Stimulated activated naive CD4-positive, alpha-beta T cell treated with Interleukin-2 at 50 U/mL for 16 hours (primary cell): ENCODE data around the gene SPATA2L.
"Not testable (repeated sequence)": the region's sequence is repeated elsewhere in the genome, so short reads cannot be mapped to it uniquely, and the experiment has no call there.

Experiments
- DNase-seq: peaks from one replicate; lab custom pipeline; 2025; lab: John Stamatoyannopoulos, UW

SPATA2L gene

GRCh38 chr16:89689621-89690020 lies 11.9 kb downstream of the SPATA2L start:
- not testable (repeated sequence) for DNase-seq

GRCh38 chr16:89689142-89689541 lies 12.4 kb downstream of the SPATA2L start:
- no peak for DNase-seq

GRCh38 chr16:89688395-89688794 lies 13.1 kb downstream of the SPATA2L start:
- DNase-seq, result no peak

GRCh38 chr16:89687092-89687940 lies 14.2 kb downstream of the SPATA2L start:
- DNase-seq, result no peak

GRCh38 chr16:89686520-89687091 lies 14.9 kb downstream of the SPATA2L start, which contains the start of gene CDK10:
TSS of gene CDK10 (plus strand) at chr16:89686689. CDS start at chr16:89686711, 22 bp downstream.
- peak; percentile 77 for DNase-seq

GRCh38 chr16:89685916-89686315 lies 15.6 kb downstream of the SPATA2L start:
- no peak for DNase-seq

- DNase-seq, result no peak
Measured at GRCh38 chr16:89678258-89678657, 23.2 kb downstream of the SPATA2L start.

GRCh38 chr16:89672177-89672941 lies 29.1 kb downstream of the SPATA2L start:
- no peak for DNase-seq

GRCh38 chr16:89671565-89671964 lies 29.9 kb downstream of the SPATA2L start:
- not testable (repeated sequence) for DNase-seq

- no peak for DNase-seq
Measured at GRCh38 chr16:89670496-89671431, 30.7 kb downstream of the SPATA2L start.

- no peak for DNase-seq
Measured at GRCh38 chr16:89669755-89670154, 31.8 kb downstream of the SPATA2L start.

- DNase-seq, result no peak
Measured at GRCh38 chr16:89668790-89669158, 32.7 kb downstream of the SPATA2L start.

- DNase-seq, result no peak
Measured at GRCh38 chr16:89667633-89668032, 33.9 kb downstream of the SPATA2L start.

GRCh38 chr16:89667000-89667399 lies 34.5 kb downstream of the SPATA2L start:
- DNase-seq, result not testable (repeated sequence)

GRCh38 chr16:89664238-89664637 lies 37.3 kb downstream of the SPATA2L start:
- not testable (repeated sequence) for DNase-seq

GRCh38 chr16:89661215-89661614 lies 40.3 kb downstream of the SPATA2L start:
- no peak for DNase-seq

- no peak for DNase-seq
Measured at GRCh38 chr16:89660146-89660545, 41.4 kb downstream of the SPATA2L start.

- DNase-seq, result no peak
Measured at GRCh38 chr16:89658221-89658879, 43.2 kb downstream of the SPATA2L start.

- DNase-seq, result peak; percentile 87
Measured at GRCh38 chr16:89657442-89658220, 43.9 kb downstream of the SPATA2L start, which contains the start of the genes CHMP1A and SPATA33. TSS of gene CHMP1A (minus strand) at chr16:89657708. CDS start at chr16:89657588, 120 bp downstream. TSS of gene SPATA33 (plus strand) at chr16:89657836. CDS start at chr16:89657912, 76 bp downstream.
